ENCODE measurements around the gene ARID3A. TPM values are rescaled to one million over a fixed set of nuclear protein-coding genes. Genes with fewer than 3 reads are reported as not detected.

ARID3A gene
- total and polyA plus RNA-seq, 12 donors: 3.0 to 11.7 (median 5.0) TPM

DNA sequence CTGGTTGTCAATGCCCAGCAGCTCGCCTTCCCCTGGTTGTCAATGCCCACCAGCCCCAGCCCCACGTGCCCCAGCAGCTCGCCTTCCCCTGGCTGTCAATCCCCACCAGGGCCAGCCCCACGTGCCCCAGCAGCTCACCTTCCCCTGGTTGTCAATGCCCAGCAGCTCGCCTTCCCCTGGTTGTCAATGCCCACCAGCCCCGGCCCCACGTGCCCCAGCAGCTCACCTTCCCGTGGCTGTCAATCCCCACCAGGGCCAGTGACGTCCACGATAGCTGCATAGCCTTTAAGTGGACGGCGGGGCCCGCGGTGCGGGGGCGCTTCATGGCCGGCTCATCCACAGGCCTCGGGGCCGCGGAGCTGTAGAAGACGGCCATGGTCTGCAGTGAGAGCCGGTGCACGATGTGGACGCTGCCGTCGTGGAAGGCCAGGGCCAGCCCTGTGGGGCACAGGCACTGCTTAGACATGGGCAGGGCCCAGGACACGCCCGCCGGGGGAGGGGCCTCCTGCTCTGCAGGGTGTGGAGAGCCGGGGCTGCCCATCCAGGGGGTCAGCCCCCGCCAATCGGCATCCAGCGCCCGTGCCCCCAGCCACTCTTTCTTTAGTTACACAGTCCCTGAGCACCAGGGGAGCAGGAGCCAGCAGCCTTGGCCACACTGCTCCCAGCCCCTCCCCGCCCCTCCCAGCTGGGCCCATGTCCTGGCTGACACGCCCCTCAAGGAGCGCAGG, 46.0 kb upstream of the ARID3A start:
- ATAC-seq (no peak), DNase-seq (no peak)
- no peaks in the 10 kb centered on the region for H3K9me3 ChIP-seq
- no peak overlapping the region for H3K27ac ChIP-seq
- no peak overlapping the region for H3K4me3 ChIP-seq
- no peak for TF ChIP-seq CTCF (IDR thresholded peaks at IDR 0.05)
- no peaks in the 10 kb centered on the region for H3K27me3 ChIP-seq
- WGBS, 2 donors: 90 to 91% methylated on average over 37 of the region's 37 CpGs
- intact Hi-C loops (cut with DNase I): no loop called here
- no peaks in the 10 kb centered on the region for H3K4me1 ChIP-seq
- H3K36me3 ChIP-seq: peaks cover 0 to 74% (median 28%) of the 10 kb centered on the region in 9 donors

- 98% methylated on average over 34 of the region's 34 CpGs for WGBS, 2 donors
- ATAC-seq: peak in 1 of 8 donors; percentile 29
- TF ChIP-seq CTCF (IDR thresholded peaks at IDR 0.05): no peak
- Histone ChIP-seq H3K4me3 (no peak overlapping the region), H3K9me3 (no peaks in the 10 kb centered on the region), H3K36me3 (peaks cover 0 to 74% (median 44%) of the 10 kb centered on the region in 9 donors), H3K4me1 (no peaks in the 10 kb centered on the region), H3K27ac (no peak overlapping the region), H3K27me3 (no peaks in the 10 kb centered on the region)
- intact Hi-C loops (cut with DNase I): no loop called here
- no peak for DNase-seq
Observed at GRCh38 chr19:881385-882071, 44.3 kb upstream of the ARID3A start.

DNA sequence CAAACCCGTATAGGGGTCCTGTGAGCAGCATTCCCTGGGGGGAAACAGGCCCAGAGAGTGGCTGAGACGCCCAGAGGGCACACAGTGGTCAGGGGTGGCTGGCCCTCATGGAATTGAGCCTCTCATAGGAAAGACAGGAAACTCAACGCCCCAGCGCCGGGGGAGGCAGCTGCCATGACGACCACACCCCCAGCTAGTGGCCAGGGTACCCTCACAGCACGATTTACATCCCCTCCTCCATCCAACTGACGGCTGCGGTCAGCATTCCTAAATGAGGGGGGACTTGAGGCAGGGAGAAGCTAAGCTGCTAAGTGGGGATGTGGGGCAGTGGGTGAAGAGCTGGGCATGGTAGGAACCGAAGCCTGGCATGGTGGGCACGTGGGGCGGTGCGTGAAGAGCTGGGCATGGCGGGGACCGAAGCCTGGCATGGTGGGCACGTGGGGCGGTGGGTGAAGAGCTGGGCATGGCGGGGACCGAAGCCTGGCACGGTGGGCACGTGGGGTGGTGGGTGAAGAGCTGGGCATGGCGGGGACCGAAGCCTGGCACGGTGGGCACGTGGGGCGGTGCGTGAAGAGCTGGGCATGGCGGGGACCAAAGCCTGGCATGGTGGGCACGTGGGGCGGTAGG, 42.9 kb upstream of the ARID3A start:
- 93 to 94% methylated on average over 21 to 30 of the region's 30 CpGs for WGBS, 2 donors

More for the DNA sequence above, 42.9 kb upstream of the ARID3A start:
- ATAC-seq: peak in 1 of 8 donors; percentile 14
- Histone ChIP-seq H3K27me3 (no peaks in the 10 kb centered on the region), H3K36me3 (peaks cover 0 to 80% (median 38%) of the 10 kb centered on the region in 9 donors), H3K4me3 (no peak overlapping the region), H3K27ac (no peak overlapping the region), H3K9me3 (no peaks in the 10 kb centered on the region), H3K4me1 (no peaks in the 10 kb centered on the region)
- DNase-seq: no peak
- intact Hi-C loops (cut with DNase I): no loop called here
- TF ChIP-seq CTCF (IDR thresholded peaks at IDR 0.05): no peak

All from heart right ventricle (tissue), 16 donors.